ENCODE data around the gene PCARE.
A peak's percentile ranks its signal among the peaks of the same experiment; 100 is the strongest.

The PCARE gene

GRCh38 chr2:29035016-29035745 lies 39.1 kb downstream of the PCARE start:
- no peak for DNase-seq (ENCODE audit: low read depth)

- DNase-seq (ENCODE audit: low read depth) = no peak
These were observed 40.7 kb downstream of the PCARE start for GRCh38 chr2:29033656-29034055.

- no peak for DNase-seq (ENCODE audit: low read depth)
These were observed 41.2 kb downstream of the PCARE start for GRCh38 chr2:29033172-29033571.

- DNase-seq (ENCODE audit: low read depth) = no peak
These were observed 42.1 kb downstream of the PCARE start for GRCh38 chr2:29032189-29032588.

- no peak for DNase-seq (ENCODE audit: low read depth)
These were observed 43.3 kb downstream of the PCARE start for GRCh38 chr2:29031046-29031445.

GRCh38 chr2:29025711-29026110 lies 48.6 kb downstream of the PCARE start:
- no peak for DNase-seq (ENCODE audit: low read depth)

- no peak for DNase-seq (ENCODE audit: low read depth)
These were observed 49.4 kb downstream of the PCARE start for GRCh38 chr2:29024882-29025430.

GRCh38 chr2:29023188-29023587 lies 51.1 kb downstream of the PCARE start:
- no peak for DNase-seq (ENCODE audit: low read depth)

GRCh38 chr2:29022679-29023078 lies 51.6 kb downstream of the PCARE start:
- DNase-seq (ENCODE audit: low read depth) = no peak

GRCh38 chr2:29021886-29022285 lies 52.4 kb downstream of the PCARE start:
- DNase-seq (ENCODE audit: low read depth) = no peak

GRCh38 chr2:29017716-29018435 lies 56.4 kb downstream of the PCARE start:
- no peak for DNase-seq (ENCODE audit: low read depth)

- DNase-seq (ENCODE audit: low read depth) = no peak
These were observed 57.8 kb downstream of the PCARE start for GRCh38 chr2:29016504-29016903.

GRCh38 chr2:29015701-29016470 lies 58.4 kb downstream of the PCARE start:
- DNase-seq (ENCODE audit: low read depth) = no peak

- DNase-seq (ENCODE audit: low read depth) = peak; percentile 54
These were observed 59.4 kb downstream of the PCARE start for GRCh38 chr2:29014811-29015421.

- no peak for DNase-seq (ENCODE audit: low read depth)
These were observed 60.0 kb downstream of the PCARE start for GRCh38 chr2:29014331-29014730.

- DNase-seq (ENCODE audit: low read depth) = no peak
These were observed 61.1 kb downstream of the PCARE start for GRCh38 chr2:29013057-29013780.

GRCh38 chr2:29012211-29012681 lies 62.1 kb downstream of the PCARE start:
- DNase-seq (ENCODE audit: low read depth) = no peak

All from activated T-helper 9 cell treated with anti-CD3 and anti-CD28 coated beads, Interleukin-2, amount 50 U/mL, for 16 hours (primary cell).